HK-2 (cell line): ENCODE data around the gene METTL2A.
"Not testable (repeated sequence)": the region's sequence is repeated elsewhere in the genome, so short reads cannot be mapped to it uniquely, and the experiment has no call there.

Source experiments
- DNase-seq: peaks from one replicate; pipeline ENCODE4 v3.0.0-alpha.2; 2018; ENCODE audit not compliant: unreplicated experiment

METTL2A gene

DNA sequence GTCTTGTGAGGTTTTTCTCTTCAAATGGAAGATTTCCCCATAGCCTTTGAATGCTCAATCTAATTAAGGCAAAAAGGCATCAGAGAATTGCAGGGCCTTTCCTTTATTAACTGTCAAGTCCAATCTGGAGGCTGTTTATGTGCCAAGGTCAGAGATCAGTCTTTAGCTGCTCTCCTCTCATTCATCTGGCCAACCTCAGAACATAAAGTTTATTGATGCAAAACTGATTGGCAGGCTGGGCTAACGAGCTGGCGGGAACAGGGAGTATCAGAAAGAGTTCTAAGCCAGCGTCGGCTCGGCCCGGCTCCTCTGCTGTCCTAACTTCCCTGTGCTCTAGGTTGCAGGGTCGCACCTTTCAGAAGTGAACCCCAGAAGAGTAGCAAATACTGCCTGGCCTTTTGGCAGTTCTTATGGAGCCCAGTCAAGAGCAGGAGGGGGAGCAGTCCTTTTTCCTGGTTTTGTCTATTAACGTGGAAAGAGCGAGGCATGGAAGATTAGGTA lies 47.7 kb downstream of the METTL2A start:
- DNase-seq, result not testable (repeated sequence)

DNA sequence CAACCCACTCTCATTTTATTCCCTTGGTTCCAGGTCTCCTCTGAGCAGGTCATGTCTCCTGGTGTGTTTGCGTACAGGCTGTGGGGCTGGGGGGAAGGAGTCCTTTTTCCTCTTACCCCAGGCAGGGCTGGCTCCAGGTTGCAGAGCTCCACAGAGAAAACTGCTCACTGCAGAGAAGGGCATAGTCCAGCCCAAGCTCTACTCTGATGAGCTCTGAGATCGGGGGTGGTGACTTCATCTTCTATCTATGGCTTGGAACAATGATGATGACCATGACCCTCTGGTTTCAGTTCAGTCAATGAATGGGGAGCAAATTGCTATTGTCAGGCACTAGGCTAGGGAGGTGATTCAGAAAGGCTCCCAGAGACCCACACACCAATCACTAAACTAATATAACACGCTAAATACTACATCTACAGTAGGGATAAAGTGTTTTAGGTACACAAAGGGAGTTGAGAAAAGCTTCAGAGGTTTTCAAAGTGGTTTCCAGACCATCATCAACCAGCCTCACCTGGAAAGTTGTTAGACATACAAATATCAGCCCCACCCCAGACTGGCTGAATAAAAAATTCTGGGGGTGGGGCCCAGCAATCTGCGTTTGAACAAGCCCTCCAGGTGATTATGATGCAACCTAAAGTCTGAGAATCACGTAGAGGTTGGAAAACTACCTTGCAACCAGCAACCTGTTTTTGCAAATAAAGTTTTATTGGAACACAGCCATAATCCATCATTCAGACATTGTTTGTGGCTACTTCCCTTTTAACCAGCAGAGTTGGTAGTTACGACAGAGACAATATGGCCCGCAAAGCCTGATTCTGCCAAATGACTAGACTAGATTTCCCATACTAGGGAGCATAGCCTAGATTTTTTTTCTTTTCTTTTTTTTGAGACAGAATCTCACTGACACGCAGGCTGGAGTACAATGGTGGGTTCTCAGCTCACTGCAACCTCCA lies 49.6 kb downstream of the METTL2A start:
- not testable (repeated sequence) for DNase-seq

DNA sequence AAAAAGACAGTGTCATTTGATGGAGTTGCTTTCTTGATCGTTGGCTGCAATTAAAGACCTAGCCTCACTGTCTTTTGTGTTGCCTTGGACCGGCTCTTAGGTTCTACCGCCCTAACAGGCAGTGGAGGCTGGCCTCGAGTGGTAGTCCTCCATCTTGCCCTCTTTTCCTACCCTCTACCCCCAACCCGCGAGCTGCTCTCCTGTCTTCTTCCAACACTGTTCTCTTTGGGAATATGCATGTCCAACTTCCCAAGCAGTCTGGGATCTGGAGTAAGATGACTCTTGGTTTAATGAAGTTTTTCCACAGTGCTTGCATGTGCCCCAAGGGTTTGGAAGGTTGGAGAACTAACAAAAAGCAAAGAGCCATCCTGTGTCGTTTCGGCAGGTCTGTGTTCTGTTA lies 53.4 kb downstream of the METTL2A start:
- DNase-seq, result not testable (repeated sequence)

- DNase-seq, result not testable (repeated sequence)
Observed at GRCh38 chr17:62477718-62478408, 54.2 kb downstream of the METTL2A start.

DNA sequence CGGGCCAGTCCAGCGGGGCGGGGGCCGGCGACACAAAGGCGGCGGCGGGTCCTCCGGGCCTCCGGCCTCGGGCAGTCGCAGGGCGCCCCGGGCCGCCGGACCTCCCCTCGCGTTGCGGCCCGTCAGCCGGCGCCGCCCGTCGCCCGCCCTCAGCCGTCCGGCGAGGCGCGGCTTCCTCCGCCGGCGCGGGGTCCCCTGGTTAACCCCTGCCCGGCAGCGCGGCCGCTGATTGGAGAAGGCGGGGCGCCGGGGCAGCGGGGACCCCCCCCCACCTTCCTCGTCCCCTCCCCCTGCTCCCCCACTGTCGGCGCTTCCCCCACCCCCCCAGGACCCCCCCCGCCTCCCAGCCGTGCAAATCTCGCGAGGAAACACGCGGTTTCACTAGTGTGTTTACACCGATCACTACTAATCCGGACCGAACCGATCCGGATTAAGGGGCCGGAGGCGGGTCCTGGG lies 54.8 kb downstream of the METTL2A start, which contains the start of gene TLK2:
TLK2 (plus strand) TSS at position 402 of the 456 bp plus-strand sequence. CDS start 2,301 bp downstream, outside the sequence.
- DNase-seq, result peak; percentile 82

DNA sequence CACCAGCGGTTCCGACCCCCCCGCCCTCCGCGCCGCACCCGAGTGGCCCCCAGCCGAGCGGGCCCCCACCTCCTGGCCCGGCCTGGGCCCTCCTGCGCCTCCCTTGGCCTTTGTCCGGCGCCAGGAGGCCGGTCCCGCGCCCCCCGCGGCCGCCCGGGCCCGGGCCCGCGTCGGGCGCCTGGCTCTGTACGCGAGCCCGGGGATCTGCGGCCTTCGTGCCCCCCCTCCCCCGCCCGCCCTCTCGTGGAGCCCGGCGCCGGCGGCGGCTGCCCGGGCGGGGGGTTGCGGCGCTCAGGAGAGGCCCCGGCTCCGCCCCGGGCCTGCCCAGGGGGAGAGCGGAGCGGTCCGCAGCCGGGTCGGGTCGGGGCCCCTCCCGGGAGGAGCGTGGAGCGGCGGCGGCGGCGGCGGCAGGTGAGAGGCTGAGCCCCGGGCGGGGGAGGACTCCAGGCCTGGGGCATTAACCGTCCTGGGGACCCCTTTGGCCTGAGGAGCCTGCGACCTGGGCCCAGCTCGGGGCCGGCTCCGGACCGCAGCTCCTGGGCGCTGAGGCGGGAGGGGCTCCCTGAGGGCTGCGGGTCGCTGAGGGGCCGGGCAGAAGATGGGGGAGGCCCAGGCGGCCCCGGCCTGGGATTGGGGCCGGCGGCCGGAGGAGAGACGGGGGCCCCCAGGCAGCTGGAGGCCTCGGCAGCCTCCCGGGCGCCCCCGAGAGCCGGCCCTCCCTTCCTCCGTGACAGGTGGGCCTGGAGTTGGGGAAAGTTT lies 55.4 kb downstream of the METTL2A start:
- DNase-seq, result peak; percentile 43

DNA sequence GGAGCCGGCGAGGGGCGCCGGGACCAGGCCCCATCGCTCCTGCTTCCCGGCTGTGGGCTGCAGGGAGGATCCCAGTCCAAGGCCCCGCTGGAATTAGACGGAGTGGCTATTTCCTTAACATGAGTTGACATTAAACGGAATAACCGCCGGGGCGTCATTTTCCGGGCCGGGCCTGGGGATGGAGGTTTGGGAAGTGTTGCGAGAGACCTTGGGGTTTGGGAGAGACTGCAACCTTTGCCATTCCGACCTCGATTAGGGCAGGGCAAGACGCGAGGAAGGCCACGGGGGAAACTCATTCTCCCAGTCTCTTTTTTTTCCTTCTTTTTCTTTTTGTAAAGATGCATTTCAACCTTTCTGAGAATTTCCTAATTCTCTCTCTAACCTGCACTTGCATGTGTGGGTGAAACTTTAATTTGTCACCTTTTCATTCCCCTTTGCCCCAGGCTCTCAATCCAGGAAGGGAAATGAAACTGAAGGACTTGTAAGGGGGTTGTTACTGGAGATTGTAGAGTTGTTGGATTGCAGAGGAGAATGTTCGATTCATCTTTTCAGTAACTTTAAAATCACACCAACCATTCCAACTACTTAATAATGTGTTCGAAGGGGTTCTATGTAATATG lies 56.1 kb downstream of the METTL2A start:
- peak; percentile 37 for DNase-seq

- not testable (repeated sequence) for DNase-seq
Observed at GRCh38 chr17:62482553-62482952, 58.9 kb downstream of the METTL2A start.

GRCh38 chr17:62490990-62491389 lies 67.3 kb downstream of the METTL2A start:
- not testable (repeated sequence) for DNase-seq

GRCh38 chr17:62493049-62493655 lies 69.5 kb downstream of the METTL2A start:
- not testable (repeated sequence) for DNase-seq

- DNase-seq, result not testable (repeated sequence)
Observed at GRCh38 chr17:62494073-62494472, 70.4 kb downstream of the METTL2A start.

GRCh38 chr17:62496344-62496743 lies 72.6 kb downstream of the METTL2A start:
- DNase-seq, result not testable (repeated sequence)

GRCh38 chr17:62498796-62499195 lies 75.1 kb downstream of the METTL2A start:
- not testable (repeated sequence) for DNase-seq
